GM23338 (cell line): Measurements from ENCODE around the gene HOXA3.

ENCODE experiments used
- EZH2 ChIP-seq: fragments of 200-600 bp; sonication (generic); IDR thresholded peaks from one replicate; pipeline ENCODE4 v1.8.0; 2017; ENCODE audit warnings: antibody characterized with exemption, mild to moderate bottlenecking, low read depth; ENCODE audit not compliant: unreplicated experiment
- EZH2phosphoT487 ChIP-seq: fragments of 200-600 bp; sonication (generic); IDR thresholded peaks from one replicate; pipeline ENCODE4 v1.8.1; 2018; ENCODE audit warnings: antibody characterized with exemption; ENCODE audit not compliant: unreplicated experiment
- JUNB ChIP-seq: IDR thresholded peaks from one replicate; pipeline ENCODE4 v1.6.1; 2016; ENCODE audit warnings: antibody characterized with exemption; ENCODE audit not compliant: unreplicated experiment
- POLR2AphosphoS5 ChIP-seq: IDR thresholded peaks from 2 replicates; pipeline ENCODE4 v1.6.1; 2016; ENCODE audit warnings: antibody characterized with exemption, low read depth
- ZNF114 ChIP-seq: fragments of 250-450 bp; sonication (Bioruptor Pico); IDR thresholded peaks from 2 replicates; pipeline ENCODE4 v1.5.0; 2020; ENCODE audit warnings: mild to moderate bottlenecking, moderate library complexity
- TF ChIP-seq, protein P1 (sequence below), 2 experiments: fragments of 200-600 bp in 1 of 2; sonication (generic) in 1 of 2; conservative IDR thresholded peaks; 2 replicates each; pipeline versions ENCODE4 v1.5.1 to v1.6.1; 2016 to 2017; ENCODE audit warnings: antibody characterized with exemption in 2 of 2, low read depth in 2 of 2, mild to moderate bottlenecking in 2 of 2, moderate library complexity in 1 of 2

- no peak for TF ChIP-seq POLR2AphosphoS5
- TF ChIP-seq EZH2, result peak; percentile 98
- TF ChIP-seq, protein P1, sequence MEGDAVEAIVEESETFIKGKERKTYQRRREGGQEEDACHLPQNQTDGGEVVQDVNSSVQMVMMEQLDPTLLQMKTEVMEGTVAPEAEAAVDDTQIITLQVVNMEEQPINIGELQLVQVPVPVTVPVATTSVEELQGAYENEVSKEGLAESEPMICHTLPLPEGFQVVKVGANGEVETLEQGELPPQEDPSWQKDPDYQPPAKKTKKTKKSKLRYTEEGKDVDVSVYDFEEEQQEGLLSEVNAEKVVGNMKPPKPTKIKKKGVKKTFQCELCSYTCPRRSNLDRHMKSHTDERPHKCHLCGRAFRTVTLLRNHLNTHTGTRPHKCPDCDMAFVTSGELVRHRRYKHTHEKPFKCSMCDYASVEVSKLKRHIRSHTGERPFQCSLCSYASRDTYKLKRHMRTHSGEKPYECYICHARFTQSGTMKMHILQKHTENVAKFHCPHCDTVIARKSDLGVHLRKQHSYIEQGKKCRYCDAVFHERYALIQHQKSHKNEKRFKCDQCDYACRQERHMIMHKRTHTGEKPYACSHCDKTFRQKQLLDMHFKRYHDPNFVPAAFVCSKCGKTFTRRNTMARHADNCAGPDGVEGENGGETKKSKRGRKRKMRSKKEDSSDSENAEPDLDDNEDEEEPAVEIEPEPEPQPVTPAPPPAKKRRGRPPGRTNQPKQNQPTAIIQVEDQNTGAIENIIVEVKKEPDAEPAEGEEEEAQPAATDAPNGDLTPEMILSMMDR (conservative IDR thresholded peaks at IDR 0.05; ENCODE audit: low read depth in 2 of 2), result peak in 1 of 2 experiments; percentile 37; a peak in 2 of 4 replicates
- TF ChIP-seq ZNF114 (CRISPR knock-in tag), result no peak
- peak; percentile 93 for TF ChIP-seq EZH2phosphoT487
- TF ChIP-seq JUNB, result no peak
These were observed 12.1 kb upstream of the HOXA3 start for GRCh38 chr7:27164367-27165088.
